Measurements from ENCODE around the gene NUTM1.
"Not testable (repeated sequence)": the region's sequence is repeated elsewhere in the genome, so short reads cannot be mapped to it uniquely, and the experiment has no call there.

Gene NUTM1

GRCh38 chr15:34367101-34368081 lies 24.3 kb downstream of the NUTM1 start, which contains the start of gene LPCAT4:
Gene LPCAT4, minus strand, starts transcription at chr15:34367196. Its CDS starts 96 bp downstream, at chr15:34367100.
- Histone ChIP-seq H3K9ac (ENCODE audit: low read length) (peak within 1 kb of the TSS; percentile 53), H3K36me3 (ENCODE audit: insufficient read depth, low read length) (peaks cover 5% of the 10 kb centered on the region), H3K9me3 (ENCODE audit: low read length) (no peaks in the 10 kb centered on the region), H3K4me3 (ENCODE audit: low read depth in 1 of 2, low read length in 2 of 2) (peak within 1 kb of the TSS; percentile 83 to 94), H3K27me3 (ENCODE audit: control insufficient read depth in 1 of 2, insufficient read depth in 2 of 2, low read length in 2 of 2) (no peaks in the 10 kb centered on the region), H3K4me1 (ENCODE audit: insufficient read depth, low read length) (peaks cover 18% of the 10 kb centered on the region), H3K27ac (ENCODE audit: low read depth, low read length) (peak within 1 kb of the TSS; percentile 100)

- H3K36me3 ChIP-seq (ENCODE audit: insufficient read depth, low read length), result no peaks in the 10 kb centered on the region
- no peak overlapping the region for H3K27ac ChIP-seq (ENCODE audit: low read depth, low read length)
- no peaks in the 10 kb centered on the region for H3K27me3 ChIP-seq (ENCODE audit: control insufficient read depth in 1 of 2, insufficient read depth in 2 of 2, low read length in 2 of 2)
- H3K4me3 ChIP-seq (ENCODE audit: low read depth in 1 of 2, low read length in 2 of 2), result no peak overlapping the region
- peaks cover 18% of the 10 kb centered on the region for H3K4me1 ChIP-seq (ENCODE audit: insufficient read depth, low read length)
- H3K9me3 ChIP-seq (ENCODE audit: low read length), result no peaks in the 10 kb centered on the region
- H3K9ac ChIP-seq (ENCODE audit: low read length), result no peak overlapping the region
Measured at GRCh38 chr15:34370129-34370528, 27.0 kb downstream of the NUTM1 start.

GRCh38 chr15:34370643-34371042 lies 27.5 kb downstream of the NUTM1 start:
- no peak overlapping the region for H3K9ac ChIP-seq (ENCODE audit: low read length)
- no peak overlapping the region for H3K4me3 ChIP-seq (ENCODE audit: low read depth in 1 of 2, low read length in 2 of 2)
- no peaks in the 10 kb centered on the region for H3K9me3 ChIP-seq (ENCODE audit: low read length)
- no peaks in the 10 kb centered on the region for H3K36me3 ChIP-seq (ENCODE audit: insufficient read depth, low read length)
- H3K27me3 ChIP-seq (ENCODE audit: control insufficient read depth in 1 of 2, insufficient read depth in 2 of 2, low read length in 2 of 2), result no peaks in the 10 kb centered on the region
- H3K27ac ChIP-seq (ENCODE audit: low read depth, low read length), result no peak overlapping the region
- peaks cover 14% of the 10 kb centered on the region for H3K4me1 ChIP-seq (ENCODE audit: insufficient read depth, low read length)

GRCh38 chr15:34373951-34374350 lies 30.8 kb downstream of the NUTM1 start:
- Histone ChIP-seq H3K9me3 (ENCODE audit: low read length) (no peaks in the 10 kb centered on the region), H3K4me3 (ENCODE audit: low read depth in 1 of 2, low read length in 2 of 2) (no peak overlapping the region), H3K9ac (ENCODE audit: low read length) (no peak overlapping the region), H3K27ac (ENCODE audit: low read depth, low read length) (no peak overlapping the region), H3K4me1 (ENCODE audit: insufficient read depth, low read length) (no peaks in the 10 kb centered on the region), H3K27me3 (ENCODE audit: control insufficient read depth in 1 of 2, insufficient read depth in 2 of 2, low read length in 2 of 2) (no peaks in the 10 kb centered on the region), H3K36me3 (ENCODE audit: insufficient read depth, low read length) (no peaks in the 10 kb centered on the region)

GRCh38 chr15:34374816-34375215 lies 31.7 kb downstream of the NUTM1 start:
- H3K4me1 ChIP-seq (ENCODE audit: insufficient read depth, low read length), result no peaks in the 10 kb centered on the region
- H3K9me3 ChIP-seq (ENCODE audit: low read length), result no peaks in the 10 kb centered on the region
- H3K4me3 ChIP-seq (ENCODE audit: low read depth in 1 of 2, low read length in 2 of 2), result no peak overlapping the region
- H3K9ac ChIP-seq (ENCODE audit: low read length), result no peak overlapping the region
- no peaks in the 10 kb centered on the region for H3K27me3 ChIP-seq (ENCODE audit: control insufficient read depth in 1 of 2, insufficient read depth in 2 of 2, low read length in 2 of 2)
- no peak overlapping the region for H3K27ac ChIP-seq (ENCODE audit: low read depth, low read length)
- no peaks in the 10 kb centered on the region for H3K36me3 ChIP-seq (ENCODE audit: insufficient read depth, low read length)

GRCh38 chr15:34375541-34375940 lies 32.4 kb downstream of the NUTM1 start:
- not testable (repeated sequence) for H3K36me3 ChIP-seq (ENCODE audit: insufficient read depth, low read length); H3K4me1 ChIP-seq (ENCODE audit: insufficient read depth, low read length); H3K9me3 ChIP-seq (ENCODE audit: low read length); H3K9ac ChIP-seq (ENCODE audit: low read length); H3K27ac ChIP-seq (ENCODE audit: low read depth, low read length); H3K27me3 ChIP-seq (ENCODE audit: control insufficient read depth in 1 of 2, insufficient read depth in 2 of 2, low read length in 2 of 2); H3K4me3 ChIP-seq (ENCODE audit: low read depth in 1 of 2, low read length in 2 of 2)

GRCh38 chr15:34376856-34377255 lies 33.7 kb downstream of the NUTM1 start:
- Histone ChIP-seq H3K27ac (ENCODE audit: low read depth, low read length) (no peak overlapping the region), H3K4me3 (ENCODE audit: low read depth in 1 of 2, low read length in 2 of 2) (no peak overlapping the region), H3K4me1 (ENCODE audit: insufficient read depth, low read length) (no peaks in the 10 kb centered on the region), H3K9me3 (ENCODE audit: low read length) (no peaks in the 10 kb centered on the region), H3K36me3 (ENCODE audit: insufficient read depth, low read length) (no peaks in the 10 kb centered on the region), H3K27me3 (ENCODE audit: control insufficient read depth in 1 of 2, insufficient read depth in 2 of 2, low read length in 2 of 2) (no peaks in the 10 kb centered on the region), H3K9ac (ENCODE audit: low read length) (no peak overlapping the region)

GRCh38 chr15:34380491-34380890 lies 37.4 kb downstream of the NUTM1 start:
- H3K27ac ChIP-seq (ENCODE audit: low read depth, low read length); H3K9me3 ChIP-seq (ENCODE audit: low read length); H3K27me3 ChIP-seq (ENCODE audit: control insufficient read depth in 1 of 2, insufficient read depth in 2 of 2, low read length in 2 of 2); H3K4me1 ChIP-seq (ENCODE audit: insufficient read depth, low read length); H3K9ac ChIP-seq (ENCODE audit: low read length); H3K4me3 ChIP-seq (ENCODE audit: low read depth in 1 of 2, low read length in 2 of 2); H3K36me3 ChIP-seq (ENCODE audit: insufficient read depth, low read length): not testable (repeated sequence)

- H3K27me3 ChIP-seq (ENCODE audit: control insufficient read depth in 1 of 2, insufficient read depth in 2 of 2, low read length in 2 of 2); H3K9me3 ChIP-seq (ENCODE audit: low read length); H3K4me3 ChIP-seq (ENCODE audit: low read depth in 1 of 2, low read length in 2 of 2); H3K27ac ChIP-seq (ENCODE audit: low read depth, low read length); H3K9ac ChIP-seq (ENCODE audit: low read length); H3K4me1 ChIP-seq (ENCODE audit: insufficient read depth, low read length); H3K36me3 ChIP-seq (ENCODE audit: insufficient read depth, low read length): not testable (repeated sequence)
Measured at GRCh38 chr15:34381829-34382521, 38.9 kb downstream of the NUTM1 start.

- not testable (repeated sequence) for H3K27ac ChIP-seq (ENCODE audit: low read depth, low read length); H3K4me1 ChIP-seq (ENCODE audit: insufficient read depth, low read length); H3K36me3 ChIP-seq (ENCODE audit: insufficient read depth, low read length); H3K4me3 ChIP-seq (ENCODE audit: low read depth in 1 of 2, low read length in 2 of 2); H3K9me3 ChIP-seq (ENCODE audit: low read length); H3K27me3 ChIP-seq (ENCODE audit: control insufficient read depth in 1 of 2, insufficient read depth in 2 of 2, low read length in 2 of 2); H3K9ac ChIP-seq (ENCODE audit: low read length)
Measured at GRCh38 chr15:34389594-34390086, 46.5 kb downstream of the NUTM1 start.

- H3K4me3 ChIP-seq (ENCODE audit: low read depth in 1 of 2, low read length in 2 of 2); H3K36me3 ChIP-seq (ENCODE audit: insufficient read depth, low read length); H3K9me3 ChIP-seq (ENCODE audit: low read length); H3K4me1 ChIP-seq (ENCODE audit: insufficient read depth, low read length); H3K27me3 ChIP-seq (ENCODE audit: control insufficient read depth in 1 of 2, insufficient read depth in 2 of 2, low read length in 2 of 2); H3K27ac ChIP-seq (ENCODE audit: low read depth, low read length); H3K9ac ChIP-seq (ENCODE audit: low read length): not testable (repeated sequence)
Measured at GRCh38 chr15:34392981-34393380, 49.9 kb downstream of the NUTM1 start.

Data from muscle layer of colon (tissue), 2 donors.